HG02981 (cell line): ENCODE results near the gene CD24.
"Not testable (repeated sequence)": the region's sequence is repeated elsewhere in the genome, so short reads cannot be mapped to it uniquely, and the experiment has no call there.

ENCODE experiments used
- ATAC-seq: cut with Tn5 transposase; IDR thresholded peaks from one replicate; pipeline ENCODE4 v1.9.1; 2021; ENCODE audit warnings: mild to moderate bottlenecking, moderate library complexity; ENCODE audit not compliant: unreplicated experiment

CD24 gene

GRCh38 chr6:106970769-106971168 lies 3.8 kb downstream of the CD24 start:
- not testable (repeated sequence) for ATAC-seq

- no peak for ATAC-seq
Observed at GRCh38 chr6:106967936-106968555, 6.5 kb downstream of the CD24 start.

DNA sequence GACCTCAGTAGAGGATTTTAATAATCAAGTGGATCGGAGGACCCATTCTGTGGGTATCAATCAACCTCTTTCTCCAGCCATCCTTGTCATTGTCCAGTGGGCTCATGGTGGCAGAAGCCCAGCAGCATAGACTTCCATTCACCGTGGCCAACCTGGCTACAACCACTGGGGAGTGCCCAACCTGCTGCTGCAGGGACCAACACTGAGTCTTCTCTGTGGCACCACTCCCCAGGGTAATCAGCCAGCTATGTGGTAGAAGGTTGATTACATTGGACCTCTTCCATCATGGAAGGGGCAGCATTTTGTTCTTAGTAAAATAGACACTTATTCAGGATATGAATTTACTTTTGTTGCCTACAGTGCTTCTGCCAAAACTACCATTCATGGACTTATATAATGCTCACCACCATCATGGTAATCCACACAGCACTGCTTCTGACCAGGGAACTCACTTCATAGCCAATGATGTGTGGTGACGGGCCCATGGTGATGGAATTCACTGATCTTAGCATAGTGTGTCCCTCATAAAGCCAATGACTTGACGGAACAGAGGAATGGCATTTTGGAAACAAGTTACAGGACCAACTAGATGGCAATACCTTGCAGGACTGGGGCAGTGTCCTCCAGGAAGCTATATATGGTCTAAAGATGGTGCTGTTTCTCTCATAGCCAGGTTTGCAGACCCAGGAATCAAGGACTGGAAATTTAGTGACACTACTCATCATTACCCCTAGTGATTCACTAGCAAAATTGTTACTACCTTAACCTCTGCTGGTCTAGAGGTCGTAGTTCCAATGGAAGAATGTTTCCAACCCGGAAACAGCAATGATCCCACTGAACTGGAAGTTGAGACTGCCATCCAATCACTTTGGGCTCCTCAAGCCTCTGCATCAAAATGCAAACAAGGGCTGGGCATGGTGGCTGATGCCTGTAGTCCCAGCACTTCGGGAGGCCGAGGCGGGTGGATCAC lies 7.6 kb downstream of the CD24 start:
- no peak for ATAC-seq

DNA sequence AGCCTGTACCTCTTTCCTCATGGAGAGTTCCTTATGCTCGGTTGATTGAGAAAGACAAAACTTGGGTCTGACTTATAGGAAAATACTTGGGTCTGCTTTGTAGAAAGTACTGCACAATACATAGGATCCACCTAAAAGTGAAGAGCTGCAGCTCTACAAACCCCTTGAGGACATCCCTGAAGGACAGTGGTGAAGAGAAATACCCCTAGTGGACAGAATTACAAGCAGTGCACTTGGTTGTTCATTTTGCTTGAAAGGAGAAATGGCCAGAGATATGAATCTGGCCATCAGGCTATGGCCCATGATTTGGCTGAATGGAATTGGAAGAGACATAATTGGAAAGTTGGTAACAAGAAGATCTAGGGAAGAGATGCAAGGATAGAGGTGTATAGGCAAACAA lies 8.3 kb downstream of the CD24 start:
- no peak for ATAC-seq

GRCh38 chr6:106964954-106965353 lies 9.6 kb downstream of the CD24 start:
- no peak for ATAC-seq

- no peak for ATAC-seq
Observed at GRCh38 chr6:106964099-106964498, 10.4 kb downstream of the CD24 start.

- no peak for ATAC-seq
Observed at GRCh38 chr6:106963544-106963943, 11.0 kb downstream of the CD24 start.

GRCh38 chr6:106961801-106962200 lies 12.7 kb downstream of the CD24 start:
- ATAC-seq: no peak

GRCh38 chr6:106961136-106961535 lies 13.4 kb downstream of the CD24 start:
- ATAC-seq: no peak

DNA sequence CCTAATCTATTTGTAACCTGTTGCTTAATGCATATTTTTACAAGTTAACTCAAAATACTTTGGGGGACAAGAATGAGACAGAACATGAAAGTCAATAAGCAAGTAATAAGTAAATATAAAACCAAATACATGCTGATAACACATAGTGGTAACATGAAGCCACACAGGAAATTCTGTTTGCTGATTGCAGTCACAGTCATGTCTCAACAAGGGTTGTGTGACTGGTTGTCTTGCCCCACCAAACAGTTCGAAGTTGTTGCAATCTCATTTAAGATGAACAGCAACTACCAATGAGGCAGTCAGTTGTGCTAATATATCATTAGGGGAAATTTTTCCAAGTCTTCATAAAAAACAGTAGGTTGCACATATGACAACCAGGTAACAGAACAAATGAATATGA lies 14.5 kb downstream of the CD24 start:
- no peak for ATAC-seq

DNA sequence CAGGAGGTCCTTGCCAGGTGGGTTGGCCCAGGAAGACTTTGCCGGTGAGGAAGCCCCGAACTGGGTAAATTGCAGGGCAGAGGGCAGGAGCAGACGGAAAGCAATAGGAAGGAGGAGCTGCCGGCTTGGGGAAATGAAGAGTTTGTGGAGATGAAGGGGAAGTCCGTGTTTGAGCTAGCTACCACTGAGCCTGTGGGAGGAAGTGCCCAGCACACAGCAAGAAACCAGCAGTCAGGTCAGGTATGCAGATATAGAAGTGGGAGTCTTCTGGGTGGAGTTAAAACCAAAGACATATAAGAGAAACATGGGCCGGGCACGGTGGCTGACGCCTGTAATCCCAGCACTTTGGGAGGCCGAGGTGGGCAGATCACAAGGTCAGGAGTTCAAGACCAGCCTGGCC lies 34.7 kb downstream of the CD24 start:
- no peak for ATAC-seq

GRCh38 chr6:106939208-106939607 lies 35.3 kb downstream of the CD24 start:
- ATAC-seq: no peak

- ATAC-seq: no peak
Observed at GRCh38 chr6:106927531-106928398, 46.8 kb downstream of the CD24 start.

DNA sequence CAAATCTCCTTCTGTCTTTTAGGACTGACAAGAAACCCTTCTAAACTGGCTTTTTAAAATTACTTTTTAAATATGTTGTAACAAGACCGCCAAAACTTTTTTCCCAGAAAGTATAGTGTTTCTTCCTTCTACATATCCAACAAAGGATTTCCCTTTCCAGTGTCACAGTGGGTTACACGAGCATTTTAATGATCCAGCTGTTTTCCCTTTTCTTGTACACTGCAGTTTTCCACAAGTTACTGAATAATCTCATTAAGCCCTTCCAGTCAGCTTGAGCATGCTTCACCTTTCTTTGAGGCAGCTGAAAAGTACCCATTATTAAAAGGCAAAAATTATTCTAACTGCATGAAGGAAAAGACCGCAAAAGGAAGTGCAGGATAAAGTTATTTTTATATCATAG lies 48.6 kb downstream of the CD24 start:
- ATAC-seq: no peak

DNA sequence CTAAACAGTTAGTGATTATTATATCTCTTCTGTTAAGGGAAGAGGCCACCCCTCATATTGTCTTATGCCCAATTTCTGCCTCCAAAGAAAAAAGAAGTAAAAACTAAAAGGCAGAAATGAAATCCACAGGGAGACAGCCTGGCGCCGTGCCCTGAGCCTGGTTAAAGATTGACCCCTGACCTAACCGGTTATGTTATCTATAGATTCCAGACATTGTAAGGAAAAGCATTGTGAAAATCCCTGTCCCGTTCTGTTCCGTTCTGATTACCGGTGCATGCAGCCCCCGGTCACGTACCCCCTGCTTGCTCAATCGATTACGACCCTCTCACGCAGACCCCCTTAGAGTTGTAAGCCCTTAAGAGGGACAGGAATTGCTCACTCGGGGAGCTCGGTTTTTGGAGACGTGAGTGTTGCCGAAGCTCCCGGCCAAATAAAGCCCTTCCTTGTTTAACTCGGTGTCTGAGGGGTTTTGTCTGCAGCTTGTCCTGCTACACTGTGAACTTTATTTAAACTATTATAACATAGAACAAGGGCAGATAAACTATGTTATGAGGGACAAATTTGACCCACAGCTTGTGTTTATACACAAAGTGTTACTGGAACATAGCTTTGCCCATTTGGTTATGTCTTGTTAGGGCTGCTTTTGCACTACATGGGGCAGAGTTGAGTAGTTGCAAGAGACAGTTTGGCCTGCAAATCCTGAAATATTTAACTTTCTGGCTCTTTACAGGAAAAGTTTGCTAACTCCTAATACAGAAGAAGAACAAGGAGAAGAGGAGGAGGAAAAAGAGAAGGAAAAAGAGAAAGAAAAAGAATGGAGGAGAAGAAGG lies 49.6 kb downstream of the CD24 start:
- no peak for ATAC-seq

- ATAC-seq: no peak
Observed at GRCh38 chr6:106922626-106923025, 51.9 kb downstream of the CD24 start.
